AG09309 (cell line): ENCODE results near the gene ZKSCAN1.

Experiments used
- DNase-seq: peaks from one replicate; pipeline ENCODE4 v3.0.0-alpha.2; 2010; ENCODE audit warnings: low read depth
- H3K4me3 ChIP-seq: 2 replicates; pipeline ENCODE4 v1.5.1; 2011; ENCODE audit warnings: mild to moderate bottlenecking, low read depth, low read length, moderate library complexity; ENCODE audit not compliant: control insufficient read depth
- TF ChIP-seq, protein P1 (sequence below): IDR thresholded peaks from 2 replicates; pipeline ENCODE4 v1.5.1; 2011; ENCODE audit warnings: mild to moderate bottlenecking, low read depth, low read length, inconsistent platforms; ENCODE audit not compliant: insufficient read depth, control insufficient read depth; ENCODE audit errors: missing control alignments

Gene ZKSCAN1

DNA sequence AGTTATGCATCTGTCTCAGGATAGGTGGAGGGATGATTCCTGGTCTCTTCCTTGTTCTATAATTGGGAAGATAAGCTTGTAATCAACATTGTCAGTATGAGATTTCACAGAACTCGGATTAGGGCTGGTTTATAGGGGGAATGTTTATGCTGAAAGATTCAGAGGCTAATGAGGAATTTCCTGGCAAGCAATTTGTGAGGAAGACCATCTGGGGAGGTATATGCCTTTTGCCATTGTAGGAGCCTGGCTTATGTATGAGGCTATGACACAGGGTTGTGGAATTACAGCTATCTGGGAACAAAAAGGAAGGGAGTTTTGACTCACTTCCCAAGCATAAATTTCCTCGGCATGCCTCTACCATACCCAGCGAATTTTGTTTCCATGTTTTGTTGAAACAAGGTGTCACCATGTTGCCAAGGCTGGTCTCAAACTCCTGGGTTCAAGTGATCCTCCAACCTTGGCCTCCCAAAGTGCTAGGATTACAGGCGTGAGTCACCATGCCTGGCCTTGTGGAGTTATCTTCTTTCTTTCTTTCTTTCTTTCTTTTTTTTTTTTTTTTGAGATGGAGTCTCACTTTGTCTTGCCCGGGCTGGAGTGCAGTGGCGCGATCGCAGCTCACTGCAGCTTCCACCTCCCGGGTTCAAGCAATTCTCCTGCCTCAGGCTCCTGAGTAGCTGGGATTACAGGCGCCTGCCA is 71.8 kb downstream of the ZKSCAN1 start:
- no peak overlapping the region for H3K4me3 ChIP-seq
- TF ChIP-seq, protein P1, sequence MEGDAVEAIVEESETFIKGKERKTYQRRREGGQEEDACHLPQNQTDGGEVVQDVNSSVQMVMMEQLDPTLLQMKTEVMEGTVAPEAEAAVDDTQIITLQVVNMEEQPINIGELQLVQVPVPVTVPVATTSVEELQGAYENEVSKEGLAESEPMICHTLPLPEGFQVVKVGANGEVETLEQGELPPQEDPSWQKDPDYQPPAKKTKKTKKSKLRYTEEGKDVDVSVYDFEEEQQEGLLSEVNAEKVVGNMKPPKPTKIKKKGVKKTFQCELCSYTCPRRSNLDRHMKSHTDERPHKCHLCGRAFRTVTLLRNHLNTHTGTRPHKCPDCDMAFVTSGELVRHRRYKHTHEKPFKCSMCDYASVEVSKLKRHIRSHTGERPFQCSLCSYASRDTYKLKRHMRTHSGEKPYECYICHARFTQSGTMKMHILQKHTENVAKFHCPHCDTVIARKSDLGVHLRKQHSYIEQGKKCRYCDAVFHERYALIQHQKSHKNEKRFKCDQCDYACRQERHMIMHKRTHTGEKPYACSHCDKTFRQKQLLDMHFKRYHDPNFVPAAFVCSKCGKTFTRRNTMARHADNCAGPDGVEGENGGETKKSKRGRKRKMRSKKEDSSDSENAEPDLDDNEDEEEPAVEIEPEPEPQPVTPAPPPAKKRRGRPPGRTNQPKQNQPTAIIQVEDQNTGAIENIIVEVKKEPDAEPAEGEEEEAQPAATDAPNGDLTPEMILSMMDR: no peak
- peak; percentile 92 for DNase-seq

DNA sequence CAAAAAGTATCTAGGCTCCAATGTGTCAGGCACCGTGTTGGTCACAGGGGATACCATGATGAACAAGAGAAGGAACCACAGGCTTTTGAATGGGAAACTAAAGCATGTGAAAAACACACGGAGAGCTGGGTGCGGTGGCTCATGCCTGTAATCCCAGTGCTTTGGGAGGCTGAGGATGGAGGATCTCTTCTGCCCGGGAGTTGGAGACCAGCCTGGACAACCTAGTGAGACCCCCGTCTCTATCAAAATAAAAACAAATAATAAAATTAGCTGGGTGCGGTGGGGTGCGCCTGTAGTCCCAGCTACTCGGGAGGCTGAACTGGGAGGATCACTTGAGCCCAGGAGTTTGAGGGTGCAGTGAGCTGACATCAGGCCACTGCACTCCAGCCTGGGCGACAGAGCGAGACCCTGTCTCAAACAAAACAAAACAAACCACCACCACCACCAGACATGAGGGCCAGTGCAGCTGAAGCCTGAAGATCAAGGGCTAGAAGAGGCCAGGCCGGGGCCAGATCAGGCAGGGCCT is 72.8 kb downstream of the ZKSCAN1 start:
- peak overlapping the region; percentile 80 for H3K4me3 ChIP-seq
- TF ChIP-seq, protein P1: no peak
- DNase-seq: no peak

GRCh38 chr7:100088621-100089457 is 73.4 kb downstream of the ZKSCAN1 start, which contains the start of gene COPS6:
Gene COPS6 (plus strand): TSS chr7:100088969. CDS start chr7:100088991, 22 bp downstream.
- TF ChIP-seq, protein P1: no peak
- no peak for DNase-seq

GRCh38 chr7:100089458-100090196 is 74.2 kb downstream of the ZKSCAN1 start:
- peak overlapping the region; percentile 80 for H3K4me3 ChIP-seq
- TF ChIP-seq, protein P1: no peak
- no peak for DNase-seq

More at GRCh38 chr7:100088621-100089457, 73.4 kb downstream of the ZKSCAN1 start, which contains the start of gene COPS6:
- peak within 1 kb of the TSS; percentile 80 for H3K4me3 ChIP-seq

- DNase-seq: no peak
- H3K4me3 ChIP-seq: no peak overlapping the region
- TF ChIP-seq, protein P1: no peak
Measured at GRCh38 chr7:100090527-100091410, 75.4 kb downstream of the ZKSCAN1 start.
